SK-N-MC (cell line): ENCODE measurements around the gene DIP2C.

ENCODE experiments used
- DNase-seq: peaks from one replicate; pipeline ENCODE4 v3.0.0-alpha.2; 2011; ENCODE audit warnings: low read depth, low spot score
- H3K27ac ChIP-seq: fragments of 200-600 bp; sonication (generic); 2 replicates; pipeline ENCODE4 v1.5.1; 2016; ENCODE audit warnings: mixed run types
- H3K36me3 ChIP-seq: fragments of 200-600 bp; sonication (generic); 2 replicates; pipeline ENCODE4 v1.6.1; 2017; ENCODE audit warnings: antibody characterized with exemption, low read length, mixed read lengths; ENCODE audit not compliant: insufficient read depth
- H3K4me3 ChIP-seq: fragments of 200-600 bp; sonication (generic); 2 replicates; pipeline ENCODE4 v1.5.1; 2016
- H3K9ac ChIP-seq: fragments of 200-600 bp; sonication (generic); 2 replicates; pipeline ENCODE4 v1.8.0; 2017; ENCODE audit warnings: mixed run types, mixed read lengths; ENCODE audit not compliant: insufficient read length
- H3K9me3 ChIP-seq: fragments of 200-600 bp; sonication (generic); 2 replicates; pipeline ENCODE4 v1.6.1; 2017; ENCODE audit warnings: low read depth, mild to moderate bottlenecking, antibody characterized with exemption, low read length, moderate library complexity, mixed read lengths
- EZH2 ChIP-seq: fragments of 200-600 bp; sonication (generic); IDR thresholded peaks from one replicate; pipeline ENCODE4 v1.6.1; 2017; ENCODE audit warnings: antibody characterized with exemption
- FOXP2 ChIP-seq: optimal IDR thresholded peaks from 2 replicates; pipeline ENCODE3; 2011; ENCODE audit warnings: mild to moderate bottlenecking, moderate library complexity; ENCODE audit not compliant: insufficient read depth; ENCODE audit errors: extremely low read length, control extremely low read depth
- POLR2AphosphoS5 ChIP-seq: IDR thresholded peaks from 2 replicates; pipeline ENCODE4 v1.6.1; 2012; ENCODE audit warnings: mild to moderate bottlenecking, low read depth, low read length, borderline replicate concordance

Gene DIP2C

DNA sequence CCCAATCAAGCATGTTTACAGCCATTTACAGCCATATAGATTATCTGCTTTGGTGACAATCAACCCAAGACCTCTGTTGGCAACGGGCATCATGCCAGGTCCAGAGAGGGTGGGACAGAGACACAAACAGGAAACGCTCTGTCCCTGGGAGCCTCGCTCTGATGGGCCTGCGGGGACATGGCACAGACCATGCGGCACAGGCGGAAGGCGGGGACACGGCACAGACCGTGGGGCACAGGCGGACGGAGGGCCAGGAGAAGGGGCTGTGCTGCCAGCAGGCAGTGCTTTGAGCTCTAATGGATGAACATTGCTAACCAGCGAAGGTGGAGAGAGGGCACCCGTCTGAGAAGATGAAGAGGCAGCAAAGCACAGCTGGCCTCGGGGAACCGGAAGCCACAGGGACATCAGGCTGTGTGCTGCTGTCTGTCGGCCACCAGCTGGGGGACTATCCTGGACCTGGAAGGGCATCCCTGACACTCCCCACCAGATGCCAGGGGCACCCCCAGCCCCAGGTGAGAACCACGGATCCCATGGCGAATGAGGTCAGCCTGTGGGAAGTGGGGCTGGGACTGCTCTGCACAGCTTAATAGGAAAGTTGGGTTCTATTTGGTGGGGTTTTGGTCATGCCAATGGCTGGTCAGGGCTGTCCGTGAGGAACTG is 61.0 kb downstream of the DIP2C start:
- no peaks in the 10 kb centered on the region for H3K36me3 ChIP-seq
- no peak overlapping the region for H3K4me3 ChIP-seq
- no peak overlapping the region for H3K27ac ChIP-seq
- no peak for TF ChIP-seq EZH2
- no peak for TF ChIP-seq FOXP2
- no peak for TF ChIP-seq POLR2AphosphoS5
- no peak overlapping the region for H3K9ac ChIP-seq
- no peaks in the 10 kb centered on the region for H3K9me3 ChIP-seq
- no peak for DNase-seq

DNA sequence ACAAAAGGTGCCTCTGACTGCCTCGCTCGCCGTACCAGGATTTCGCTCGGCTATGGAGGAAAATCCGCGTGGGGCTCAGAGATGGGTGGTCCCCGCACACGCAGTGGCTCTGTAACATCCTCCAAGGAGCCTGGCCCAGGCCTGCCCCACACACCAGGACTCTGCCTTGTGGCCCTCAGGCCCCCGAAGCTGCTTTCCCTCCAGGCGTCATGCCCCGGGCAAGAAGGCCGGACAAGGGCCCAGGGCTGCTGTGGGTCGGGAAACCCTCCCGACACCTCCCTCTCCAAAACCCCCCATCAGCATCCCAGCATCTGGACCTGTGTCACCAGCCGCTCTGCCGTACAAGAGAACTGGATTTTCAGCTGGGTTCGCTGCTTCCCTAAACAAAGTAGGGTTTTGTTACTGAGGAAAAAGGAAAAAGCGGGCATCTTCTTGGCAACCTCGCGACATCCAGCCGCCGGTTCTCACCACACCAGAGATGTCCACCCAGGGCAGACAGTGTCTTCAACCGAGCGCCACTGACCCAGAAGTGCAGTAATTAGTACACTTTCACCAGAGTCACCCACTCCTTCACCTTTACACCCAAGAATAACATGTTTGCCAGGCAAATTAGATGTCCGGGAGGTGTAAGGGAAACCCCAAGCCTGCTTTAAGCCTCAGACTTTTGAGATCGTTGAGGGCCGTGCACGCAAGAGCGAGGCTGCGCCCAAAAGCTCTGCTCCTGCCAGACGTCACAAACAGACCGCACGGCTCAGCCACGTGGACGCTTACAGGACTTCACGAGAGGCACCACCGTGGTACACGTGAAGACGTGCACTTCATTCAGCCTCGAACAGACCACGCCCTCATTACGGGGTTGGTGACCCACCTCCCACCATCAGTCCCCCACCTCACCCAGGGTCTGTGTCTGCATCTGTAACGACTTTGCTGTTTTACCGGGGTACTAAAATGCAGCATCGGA is 62.2 kb downstream of the DIP2C start:
- Histone ChIP-seq H3K4me3 (no peak overlapping the region), H3K9ac (no peak overlapping the region), H3K9me3 (no peaks in the 10 kb centered on the region), H3K36me3 (no peaks in the 10 kb centered on the region), H3K27ac (no peak overlapping the region)
- DNase-seq: no peak
- TF ChIP-seq POLR2AphosphoS5 (no peak), EZH2 (no peak), FOXP2 (no peak)

GRCh38 chr10:625751-626711 is 63.4 kb downstream of the DIP2C start:
- no peak overlapping the region for H3K27ac ChIP-seq
- H3K9ac ChIP-seq: no peak overlapping the region
- no peaks in the 10 kb centered on the region for H3K9me3 ChIP-seq
- no peaks in the 10 kb centered on the region for H3K36me3 ChIP-seq
- H3K4me3 ChIP-seq: no peak overlapping the region
- no peak for DNase-seq
- TF ChIP-seq EZH2: no peak
- TF ChIP-seq FOXP2: no peak
- no peak for TF ChIP-seq POLR2AphosphoS5

GRCh38 chr10:625333-625696 is 64.2 kb downstream of the DIP2C start:
- Histone ChIP-seq H3K9ac (no peak overlapping the region), H3K4me3 (no peak overlapping the region), H3K9me3 (no peaks in the 10 kb centered on the region), H3K36me3 (no peaks in the 10 kb centered on the region), H3K27ac (no peak overlapping the region)
- no peak for TF ChIP-seq EZH2
- TF ChIP-seq FOXP2: no peak
- no peak for TF ChIP-seq POLR2AphosphoS5
- DNase-seq: no peak

DNA sequence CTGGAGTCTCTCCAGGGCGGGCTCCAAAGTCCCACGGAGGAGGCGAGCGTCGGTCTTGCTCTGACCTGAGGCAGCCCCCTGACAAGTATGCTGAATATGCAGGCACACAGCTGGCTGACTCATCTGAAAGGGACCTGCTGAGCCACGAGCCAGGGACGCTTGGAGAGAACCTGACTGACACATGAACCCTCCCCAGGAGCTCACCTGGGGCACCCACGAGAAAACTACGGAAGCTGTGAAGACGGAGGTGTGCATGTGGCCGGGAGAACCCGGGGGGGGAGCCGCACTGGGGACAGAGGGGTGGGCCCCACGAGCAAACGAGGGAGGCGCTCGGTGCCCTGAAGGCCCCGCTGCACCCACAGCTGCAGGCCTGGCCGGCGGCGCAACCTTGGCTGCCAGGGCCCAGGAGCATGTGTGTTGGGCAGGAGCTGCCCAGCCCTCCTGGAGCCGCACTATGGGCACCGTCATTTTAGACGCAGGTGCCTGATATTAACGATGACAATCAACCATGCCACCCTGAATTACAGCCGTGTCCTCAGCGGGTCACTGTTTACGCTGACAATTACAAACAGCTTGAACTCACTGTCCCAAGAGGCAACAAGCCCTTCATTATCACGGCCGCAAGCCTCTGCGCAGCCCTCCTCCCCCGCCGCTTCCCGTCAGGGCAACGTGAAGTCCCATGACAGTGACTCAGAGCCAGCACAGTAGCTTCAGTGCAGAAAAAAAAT is 64.7 kb downstream of the DIP2C start:
- no peak overlapping the region for H3K4me3 ChIP-seq
- H3K36me3 ChIP-seq: no peaks in the 10 kb centered on the region
- no peaks in the 10 kb centered on the region for H3K9me3 ChIP-seq
- H3K9ac ChIP-seq: no peak overlapping the region
- TF ChIP-seq FOXP2 (no peak), EZH2 (no peak)
- no peak overlapping the region for H3K27ac ChIP-seq
- DNase-seq: no peak

GRCh38 chr10:624312-624604 is 65.2 kb downstream of the DIP2C start:
- DNase-seq: no peak
- H3K27ac ChIP-seq: no peak overlapping the region

GRCh38 chr10:623477-624311 is 65.8 kb downstream of the DIP2C start:
- TF ChIP-seq POLR2AphosphoS5 (no peak), FOXP2 (no peak), EZH2 (no peak)
- DNase-seq: no peak
- Histone ChIP-seq H3K36me3 (no peaks in the 10 kb centered on the region), H3K4me3 (no peak overlapping the region), H3K9ac (no peak overlapping the region), H3K9me3 (no peaks in the 10 kb centered on the region), H3K27ac (no peak overlapping the region)

More at GRCh38 chr10:624312-624604, 65.2 kb downstream of the DIP2C start:
- Histone ChIP-seq H3K36me3 (no peaks in the 10 kb centered on the region), H3K4me3 (no peak overlapping the region), H3K9ac (no peak overlapping the region), H3K9me3 (no peaks in the 10 kb centered on the region)
- no peak for TF ChIP-seq POLR2AphosphoS5
- no peak for TF ChIP-seq FOXP2
- TF ChIP-seq EZH2: no peak
